ENCODE measurements around the gene SCUBE2. TPM values are rescaled to one million over a fixed set of nuclear protein-coding genes. Genes with fewer than 3 reads are reported as not detected.

SCUBE2 gene
- total RNA-seq, 1 experiment from 2014 or later: 1.9 TPM

DNA sequence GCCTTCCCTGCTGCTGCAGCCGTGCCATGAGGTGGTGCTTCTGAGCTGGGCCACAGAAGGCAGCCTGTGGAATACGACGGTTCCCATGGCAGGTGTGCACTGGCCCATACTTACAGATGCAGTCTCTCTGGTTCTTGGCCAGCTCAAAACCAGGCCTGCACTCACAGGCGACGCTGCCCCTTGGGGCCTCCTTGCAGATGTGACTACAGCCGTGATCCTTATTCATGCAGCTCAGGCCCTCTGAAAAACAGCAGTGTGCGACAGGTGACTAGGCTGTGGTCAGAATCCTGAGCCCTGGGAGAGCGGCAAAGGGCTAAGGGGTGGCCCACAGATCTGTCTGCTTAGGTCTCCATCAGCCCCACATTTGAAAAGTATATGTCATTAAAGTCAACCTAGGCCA, 22.1 kb downstream of the SCUBE2 start:
- no peak overlapping the region for H3K27ac Mint-ChIP-seq
- no peaks in the 10 kb centered on the region for H3K36me3 Mint-ChIP-seq
- ChIA-PET POLR2A (no interaction called here), CTCF (interaction anchor here (0.8 to 2.4 kb wide), 7 partner anchors 26 to 162 kb away, joined by 3 to 10 read pairs (median 4); no protein-coding TSS in a partner anchor)
- TF ChIP-seq EMX1 (CRISPR knock-in tag; IDR thresholded peaks at IDR 0.05) (no peak), ZNF232 (CRISPR knock-in tag; IDR thresholded peaks at IDR 0.05) (no peak), MXD4 (CRISPR knock-in tag; IDR thresholded peaks at IDR 0.05; ENCODE audit: borderline replicate concordance) (no peak), ZNF423 (CRISPR knock-in tag; IDR thresholded peaks at IDR 0.05) (no peak), ZNF219 (CRISPR knock-in tag; IDR thresholded peaks at IDR 0.05; ENCODE audit: borderline replicate concordance) (no peak), PRRX2 (CRISPR knock-in tag; IDR thresholded peaks at IDR 0.05) (no peak), MYBL2 (CRISPR knock-in tag; IDR thresholded peaks at IDR 0.05) (no peak)
- TF ChIP-seq, protein P1, sequence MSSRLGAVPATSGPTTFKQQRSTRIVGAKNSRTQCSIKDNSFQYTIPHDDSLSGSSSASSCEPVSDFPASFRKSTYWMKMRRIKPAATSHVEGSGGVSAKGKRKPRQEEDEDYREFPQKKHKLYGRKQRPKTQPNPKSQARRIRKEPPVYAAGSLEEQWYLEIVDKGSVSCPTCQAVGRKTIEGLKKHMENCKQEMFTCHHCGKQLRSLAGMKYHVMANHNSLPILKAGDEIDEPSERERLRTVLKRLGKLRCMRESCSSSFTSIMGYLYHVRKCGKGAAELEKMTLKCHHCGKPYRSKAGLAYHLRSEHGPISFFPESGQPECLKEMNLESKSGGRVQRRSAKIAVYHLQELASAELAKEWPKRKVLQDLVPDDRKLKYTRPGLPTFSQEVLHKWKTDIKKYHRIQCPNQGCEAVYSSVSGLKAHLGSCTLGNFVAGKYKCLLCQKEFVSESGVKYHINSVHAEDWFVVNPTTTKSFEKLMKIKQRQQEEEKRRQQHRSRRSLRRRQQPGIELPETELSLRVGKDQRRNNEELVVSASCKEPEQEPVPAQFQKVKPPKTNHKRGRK (CRISPR knock-in tag; IDR thresholded peaks at IDR 0.05; ENCODE audit: borderline replicate concordance): no peak
- TF ChIP-seq, protein P2, sequence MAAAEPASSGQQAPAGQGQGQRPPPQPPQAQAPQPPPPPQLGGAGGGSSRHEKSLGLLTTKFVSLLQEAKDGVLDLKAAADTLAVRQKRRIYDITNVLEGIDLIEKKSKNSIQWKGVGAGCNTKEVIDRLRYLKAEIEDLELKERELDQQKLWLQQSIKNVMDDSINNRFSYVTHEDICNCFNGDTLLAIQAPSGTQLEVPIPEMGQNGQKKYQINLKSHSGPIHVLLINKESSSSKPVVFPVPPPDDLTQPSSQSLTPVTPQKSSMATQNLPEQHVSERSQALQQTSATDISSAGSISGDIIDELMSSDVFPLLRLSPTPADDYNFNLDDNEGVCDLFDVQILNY (CRISPR knock-in tag; IDR thresholded peaks at IDR 0.05): no peak
- TF ChIP-seq, protein P3, sequence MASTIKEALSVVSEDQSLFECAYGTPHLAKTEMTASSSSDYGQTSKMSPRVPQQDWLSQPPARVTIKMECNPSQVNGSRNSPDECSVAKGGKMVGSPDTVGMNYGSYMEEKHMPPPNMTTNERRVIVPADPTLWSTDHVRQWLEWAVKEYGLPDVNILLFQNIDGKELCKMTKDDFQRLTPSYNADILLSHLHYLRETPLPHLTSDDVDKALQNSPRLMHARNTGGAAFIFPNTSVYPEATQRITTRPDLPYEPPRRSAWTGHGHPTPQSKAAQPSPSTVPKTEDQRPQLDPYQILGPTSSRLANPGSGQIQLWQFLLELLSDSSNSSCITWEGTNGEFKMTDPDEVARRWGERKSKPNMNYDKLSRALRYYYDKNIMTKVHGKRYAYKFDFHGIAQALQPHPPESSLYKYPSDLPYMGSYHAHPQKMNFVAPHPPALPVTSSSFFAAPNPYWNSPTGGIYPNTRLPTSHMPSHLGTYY (CRISPR knock-in tag; IDR thresholded peaks at IDR 0.05): no peak
- TF ChIP-seq, protein P4, sequence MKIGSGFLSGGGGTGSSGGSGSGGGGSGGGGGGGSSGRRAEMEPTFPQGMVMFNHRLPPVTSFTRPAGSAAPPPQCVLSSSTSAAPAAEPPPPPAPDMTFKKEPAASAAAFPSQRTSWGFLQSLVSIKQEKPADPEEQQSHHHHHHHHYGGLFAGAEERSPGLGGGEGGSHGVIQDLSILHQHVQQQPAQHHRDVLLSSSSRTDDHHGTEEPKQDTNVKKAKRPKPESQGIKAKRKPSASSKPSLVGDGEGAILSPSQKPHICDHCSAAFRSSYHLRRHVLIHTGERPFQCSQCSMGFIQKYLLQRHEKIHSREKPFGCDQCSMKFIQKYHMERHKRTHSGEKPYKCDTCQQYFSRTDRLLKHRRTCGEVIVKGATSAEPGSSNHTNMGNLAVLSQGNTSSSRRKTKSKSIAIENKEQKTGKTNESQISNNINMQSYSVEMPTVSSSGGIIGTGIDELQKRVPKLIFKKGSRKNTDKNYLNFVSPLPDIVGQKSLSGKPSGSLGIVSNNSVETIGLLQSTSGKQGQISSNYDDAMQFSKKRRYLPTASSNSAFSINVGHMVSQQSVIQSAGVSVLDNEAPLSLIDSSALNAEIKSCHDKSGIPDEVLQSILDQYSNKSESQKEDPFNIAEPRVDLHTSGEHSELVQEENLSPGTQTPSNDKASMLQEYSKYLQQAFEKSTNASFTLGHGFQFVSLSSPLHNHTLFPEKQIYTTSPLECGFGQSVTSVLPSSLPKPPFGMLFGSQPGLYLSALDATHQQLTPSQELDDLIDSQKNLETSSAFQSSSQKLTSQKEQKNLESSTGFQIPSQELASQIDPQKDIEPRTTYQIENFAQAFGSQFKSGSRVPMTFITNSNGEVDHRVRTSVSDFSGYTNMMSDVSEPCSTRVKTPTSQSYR (CRISPR knock-in tag; IDR thresholded peaks at IDR 0.05): no peak
- no peak overlapping the region for H3K4me3 Mint-ChIP-seq
- ATAC-seq (peak; percentile 20), DNase-seq (ENCODE audit: low spot score) (no peak)
- H3K9me3 Mint-ChIP-seq: no peaks in the 10 kb centered on the region
- peaks cover 23% of the 10 kb centered on the region for H3K4me1 Mint-ChIP-seq
- no peaks in the 10 kb centered on the region; the same call in 1 of the 2 replicates for H3K27me3 Mint-ChIP-seq (ENCODE audit: low read depth)

DNA sequence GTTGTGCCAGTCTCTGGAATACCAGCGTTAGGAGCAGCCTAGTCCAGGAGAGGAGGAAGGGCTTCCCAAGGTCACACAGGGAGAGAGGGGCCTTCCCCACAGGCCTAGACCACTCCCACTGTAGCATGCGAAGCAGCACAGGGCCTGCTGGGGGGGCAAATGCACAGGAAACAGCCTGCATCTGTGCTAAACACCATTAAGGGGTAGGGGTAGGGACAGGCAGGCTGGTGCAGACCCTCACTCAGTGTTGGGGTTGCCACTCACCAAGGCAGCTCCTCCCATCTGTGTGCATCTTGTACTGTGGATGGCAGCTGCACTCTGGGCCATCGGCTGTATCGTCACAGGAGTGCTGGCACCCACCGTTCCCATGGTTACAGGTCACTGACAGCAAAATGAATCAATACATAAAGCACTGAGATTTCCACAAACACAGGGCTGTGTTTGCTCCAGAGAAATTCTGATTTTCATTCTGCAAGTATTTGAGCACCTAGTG, 24.9 kb downstream of the SCUBE2 start:
- no peaks in the 10 kb centered on the region for H3K27me3 Mint-ChIP-seq (ENCODE audit: low read depth)
- no peak overlapping the region for H3K27ac Mint-ChIP-seq
- CTCF ChIA-PET: no interaction called here
- peak; percentile 83 for ATAC-seq
- no peak overlapping the region for H3K4me3 Mint-ChIP-seq
- peaks cover 21% of the 10 kb centered on the region for H3K4me1 Mint-ChIP-seq
- H3K9me3 Mint-ChIP-seq: no peaks in the 10 kb centered on the region
- H3K36me3 Mint-ChIP-seq: no peaks in the 10 kb centered on the region
- POLR2A ChIA-PET: no interaction called here
- DNase-seq (ENCODE audit: low spot score): peak; percentile 22
- TF ChIP-seq ESRRA (CRISPR knock-in tag; IDR thresholded peaks at IDR 0.05; ENCODE audit: borderline replicate concordance): 0 out of 2 replicates have a peak, but pooled peaks have one; percentile 58
- TF ChIP-seq ZNF138 (CRISPR knock-in tag; conservative IDR thresholded peaks at IDR 0.05): no peak

DNA sequence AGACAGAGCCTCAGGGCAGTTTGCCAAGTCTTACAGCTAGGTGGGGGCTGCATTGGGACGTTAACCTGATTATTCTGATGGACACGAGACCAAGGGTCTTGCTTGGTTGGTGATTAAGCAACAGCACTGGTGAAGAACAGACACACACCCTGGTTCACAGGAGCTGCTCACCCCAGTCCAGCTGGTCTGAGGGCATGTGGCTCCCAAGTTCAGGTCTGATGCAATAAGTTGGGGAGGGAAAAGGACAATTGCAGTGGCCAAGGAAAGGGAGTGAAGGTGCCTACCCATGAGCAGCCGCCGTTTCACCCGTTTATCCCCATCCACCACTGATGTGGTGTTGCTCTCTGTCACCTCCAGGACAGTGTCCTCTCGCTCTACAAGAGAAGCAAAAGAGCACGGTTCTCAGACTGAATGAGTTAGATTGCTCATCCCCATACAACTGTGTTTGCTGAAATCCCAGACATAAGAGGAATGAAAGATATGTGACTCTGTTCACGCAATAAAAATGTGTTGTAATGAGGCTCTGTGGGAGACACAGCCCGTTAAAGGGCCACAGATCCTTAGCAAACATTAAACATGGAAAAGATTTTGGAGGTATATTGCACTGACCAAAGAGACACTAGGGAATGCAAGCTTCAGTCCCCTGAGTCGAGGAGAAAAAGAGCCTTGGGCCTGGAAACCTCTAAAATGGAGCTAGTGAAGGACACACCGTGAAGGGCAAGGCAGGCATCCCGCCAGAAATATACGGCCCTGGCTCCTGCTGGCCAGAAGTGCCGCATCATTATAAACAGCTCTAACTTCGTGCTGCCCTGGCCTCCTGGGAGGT, 25.6 kb downstream of the SCUBE2 start:
- Mint-ChIP-seq H3K36me3 (no peaks in the 10 kb centered on the region), H3K4me3 (no peak overlapping the region), H3K4me1 (peaks cover 15% of the 10 kb centered on the region), H3K27me3 (ENCODE audit: low read depth) (no peaks in the 10 kb centered on the region), H3K27ac (no peak overlapping the region), H3K9me3 (no peaks in the 10 kb centered on the region)
- ATAC-seq (no peak), DNase-seq (ENCODE audit: low spot score) (no peak)
- CTCF ChIA-PET: no interaction called here
- POLR2A ChIA-PET: no interaction called here
- no peak for TF ChIP-seq IRF2 (CRISPR knock-in tag; IDR thresholded peaks at IDR 0.05; ENCODE audit: borderline replicate concordance, low read depth)
- TF ChIP-seq GABPB1 (CRISPR knock-in tag; IDR thresholded peaks at IDR 0.05): peak; percentile 45; the same call in 1 of the 2 replicates
- TF ChIP-seq SP1 (CRISPR knock-in tag; conservative IDR thresholded peaks at IDR 0.05): no peak
- TF ChIP-seq, protein P5, sequence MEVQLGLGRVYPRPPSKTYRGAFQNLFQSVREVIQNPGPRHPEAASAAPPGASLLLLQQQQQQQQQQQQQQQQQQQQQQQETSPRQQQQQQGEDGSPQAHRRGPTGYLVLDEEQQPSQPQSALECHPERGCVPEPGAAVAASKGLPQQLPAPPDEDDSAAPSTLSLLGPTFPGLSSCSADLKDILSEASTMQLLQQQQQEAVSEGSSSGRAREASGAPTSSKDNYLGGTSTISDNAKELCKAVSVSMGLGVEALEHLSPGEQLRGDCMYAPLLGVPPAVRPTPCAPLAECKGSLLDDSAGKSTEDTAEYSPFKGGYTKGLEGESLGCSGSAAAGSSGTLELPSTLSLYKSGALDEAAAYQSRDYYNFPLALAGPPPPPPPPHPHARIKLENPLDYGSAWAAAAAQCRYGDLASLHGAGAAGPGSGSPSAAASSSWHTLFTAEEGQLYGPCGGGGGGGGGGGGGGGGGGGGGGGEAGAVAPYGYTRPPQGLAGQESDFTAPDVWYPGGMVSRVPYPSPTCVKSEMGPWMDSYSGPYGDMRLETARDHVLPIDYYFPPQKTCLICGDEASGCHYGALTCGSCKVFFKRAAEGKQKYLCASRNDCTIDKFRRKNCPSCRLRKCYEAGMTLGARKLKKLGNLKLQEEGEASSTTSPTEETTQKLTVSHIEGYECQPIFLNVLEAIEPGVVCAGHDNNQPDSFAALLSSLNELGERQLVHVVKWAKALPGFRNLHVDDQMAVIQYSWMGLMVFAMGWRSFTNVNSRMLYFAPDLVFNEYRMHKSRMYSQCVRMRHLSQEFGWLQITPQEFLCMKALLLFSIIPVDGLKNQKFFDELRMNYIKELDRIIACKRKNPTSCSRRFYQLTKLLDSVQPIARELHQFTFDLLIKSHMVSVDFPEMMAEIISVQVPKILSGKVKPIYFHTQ (CRISPR knock-in tag; IDR thresholded peaks at IDR 0.05): no peak
- TF ChIP-seq, protein P6, sequence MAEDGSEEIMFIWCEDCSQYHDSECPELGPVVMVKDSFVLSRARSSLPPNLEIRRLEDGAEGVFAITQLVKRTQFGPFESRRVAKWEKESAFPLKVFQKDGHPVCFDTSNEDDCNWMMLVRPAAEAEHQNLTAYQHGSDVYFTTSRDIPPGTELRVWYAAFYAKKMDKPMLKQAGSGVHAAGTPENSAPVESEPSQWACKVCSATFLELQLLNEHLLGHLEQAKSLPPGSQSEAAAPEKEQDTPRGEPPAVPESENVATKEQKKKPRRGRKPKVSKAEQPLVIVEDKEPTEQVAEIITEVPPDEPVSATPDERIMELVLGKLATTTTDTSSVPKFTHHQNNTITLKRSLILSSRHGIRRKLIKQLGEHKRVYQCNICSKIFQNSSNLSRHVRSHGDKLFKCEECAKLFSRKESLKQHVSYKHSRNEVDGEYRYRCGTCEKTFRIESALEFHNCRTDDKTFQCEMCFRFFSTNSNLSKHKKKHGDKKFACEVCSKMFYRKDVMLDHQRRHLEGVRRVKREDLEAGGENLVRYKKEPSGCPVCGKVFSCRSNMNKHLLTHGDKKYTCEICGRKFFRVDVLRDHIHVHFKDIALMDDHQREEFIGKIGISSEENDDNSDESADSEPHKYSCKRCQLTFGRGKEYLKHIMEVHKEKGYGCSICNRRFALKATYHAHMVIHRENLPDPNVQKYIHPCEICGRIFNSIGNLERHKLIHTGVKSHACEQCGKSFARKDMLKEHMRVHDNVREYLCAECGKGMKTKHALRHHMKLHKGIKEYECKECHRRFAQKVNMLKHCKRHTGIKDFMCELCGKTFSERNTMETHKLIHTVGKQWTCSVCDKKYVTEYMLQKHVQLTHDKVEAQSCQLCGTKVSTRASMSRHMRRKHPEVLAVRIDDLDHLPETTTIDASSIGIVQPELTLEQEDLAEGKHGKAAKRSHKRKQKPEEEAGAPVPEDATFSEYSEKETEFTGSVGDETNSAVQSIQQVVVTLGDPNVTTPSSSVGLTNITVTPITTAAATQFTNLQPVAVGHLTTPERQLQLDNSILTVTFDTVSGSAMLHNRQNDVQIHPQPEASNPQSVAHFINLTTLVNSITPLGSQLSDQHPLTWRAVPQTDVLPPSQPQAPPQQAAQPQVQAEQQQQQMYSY (CRISPR knock-in tag; IDR thresholded peaks at IDR 0.05): no peak

All from WTC11 (cell line).